H1 (cell line): ENCODE data around the gene THOC6. TPM values are rescaled to one million over a fixed set of nuclear protein-coding genes. Genes with fewer than 3 reads are reported as not detected.

Experiments used
- CTCF ChIA-PET: fragments of 300-600 bp; sonication (Branson Sonifier 250); formaldehyde crosslinking; loops from one replicate; lab custom pipeline; 2021; ENCODE audit not compliant: partially characterized antibody; lab: Charles Lee
- POLR2A ChIA-PET: fragments of 300-600 bp; sonication (Branson Sonifier 250); formaldehyde crosslinking; loops from one replicate; lab custom pipeline; 2021; ENCODE audit warnings: inconsistent platforms; ENCODE audit not compliant: partially characterized antibody; lab: Charles Lee
- DNase-seq, 2 experiments: peaks; one replicate each; pipeline versions ENCODE4 v3.0.0 to v3.0.0-alpha.2; 2010 to 2022; ENCODE audit warnings: low spot score in 2 of 2, low read depth in 1 of 2, mixed read lengths in 1 of 2
- FAIRE-seq: peaks from 2 replicates; lab custom pipeline; 2011; peaks lifted over from hg19 to GRCh38; lab: Jason Lieb, UNC
- H2AFZ ChIP-seq: 2 replicates; pipeline ENCODE4 v1.8.1; 2012; ENCODE audit warnings: low read length, inconsistent platforms
- H2AK5ac ChIP-seq: 2 replicates; pipeline ENCODE4 v1.6.1; 2013; ENCODE audit warnings: low read depth, low read length
- H2BK120ac ChIP-seq: replicated peaks from 2 replicates; pipeline ENCODE3; 2013; ENCODE audit warnings: low read depth, low read length, inconsistent platforms
- H2BK12ac ChIP-seq: 2 replicates; pipeline ENCODE4 v1.6.1; 2013; ENCODE audit warnings: low read depth, low read length
- H2BK15ac ChIP-seq: 2 replicates; pipeline ENCODE4 v1.6.1; 2013; ENCODE audit warnings: low read length
- H2BK20ac ChIP-seq: 2 replicates; pipeline ENCODE4 v1.6.1; 2013; ENCODE audit warnings: low read length
- H2BK5ac ChIP-seq: 2 replicates; pipeline ENCODE4 v1.6.1; 2013; ENCODE audit warnings: low read depth, low read length
- H3K14ac ChIP-seq: 2 replicates; pipeline ENCODE4 v1.6.1; 2013; ENCODE audit warnings: inconsistent platforms; ENCODE audit not compliant: insufficient read length
- H3K18ac ChIP-seq: 2 replicates; pipeline ENCODE4 v1.6.1; 2013; ENCODE audit warnings: low read length; ENCODE audit errors: extremely low read depth
- H3K23ac ChIP-seq: 2 replicates; pipeline ENCODE4 v1.6.1; 2013; ENCODE audit warnings: inconsistent platforms; ENCODE audit not compliant: insufficient read length
- H3K23me2 ChIP-seq: 2 replicates; pipeline ENCODE4 v1.6.1; 2013; ENCODE audit warnings: low read depth, low read length
- H3K27ac ChIP-seq: 2 replicates; pipeline ENCODE4 v1.6.1; 2011; ENCODE audit warnings: low read depth, low read length, inconsistent platforms
- H3K27me3 ChIP-seq, 4 experiments: replicated peaks in 1 of 4; 1 replicate in 1 of 4; 2 replicates in 3 of 4; pipeline versions ENCODE4 v1.6.1 to v1.8.1; 2011 to 2013; ENCODE audit warnings: low read length in 3 of 4, mild to moderate bottlenecking in 3 of 4, inconsistent platforms in 2 of 4, mixed read lengths in 2 of 4, moderate library complexity in 1 of 4; ENCODE audit not compliant: control insufficient read depth in 3 of 4, insufficient read depth in 3 of 4; ENCODE audit errors: extremely low read depth in 1 of 4
- H3K36me3 ChIP-seq, 4 experiments: 2 replicates each; pipeline versions ENCODE4 v1.6.1 to v1.8.1; 2011 to 2013; ENCODE audit warnings: mild to moderate bottlenecking in 4 of 4, low read length in 3 of 4, moderate library complexity in 2 of 4, control low read depth in 1 of 4, inconsistent platforms in 1 of 4; ENCODE audit not compliant: insufficient read depth in 4 of 4, control insufficient read depth in 2 of 4
- H3K4ac ChIP-seq: replicated peaks from 2 replicates; pipeline ENCODE3; 2013; ENCODE audit warnings: low read length, low read depth, mixed read lengths, inconsistent platforms; ENCODE audit not compliant: insufficient read length
- H3K4me1 ChIP-seq, 4 experiments: replicated peaks in 1 of 4; 1 replicate in 1 of 4; 2 replicates in 3 of 4; pipeline versions ENCODE4 v1.6.1 to v1.8.1; 2011 to 2013; ENCODE audit warnings: low read length in 3 of 4, inconsistent platforms in 2 of 4, mixed read lengths in 1 of 4; ENCODE audit not compliant: insufficient read depth in 4 of 4, control insufficient read depth in 3 of 4
- H3K4me2 ChIP-seq, 2 experiments: 2 replicates each; pipeline versions ENCODE4 v1.6.1 to v1.8.1; 2011 to 2013; ENCODE audit warnings: low read depth in 2 of 2, low read length in 2 of 2, control low read depth in 1 of 2, inconsistent platforms in 1 of 2, mild to moderate bottlenecking in 1 of 2; ENCODE audit not compliant: insufficient read depth in 1 of 2
- H3K4me3 ChIP-seq, 4 experiments: fragments of 200-600, 300-600 bp in 1 of 4; sonication (generic), shearing (Covaris generic), sonication (Bioruptor Twin) in 1 of 4; 2 replicates each; pipeline versions ENCODE4 v1.5.1 to v1.8.1; 2011 to 2016; ENCODE audit warnings: low read length in 4 of 4, low read depth in 3 of 4, control low read depth in 2 of 4, inconsistent platforms in 2 of 4, mild to moderate bottlenecking in 2 of 4, mixed read lengths in 1 of 4, moderate library complexity in 1 of 4; ENCODE audit not compliant: insufficient read depth in 2 of 4; ENCODE audit errors: extremely low read depth in 1 of 4
- H3K56ac ChIP-seq: replicated peaks from 2 replicates; pipeline ENCODE3; 2013; ENCODE audit warnings: low read depth, mild to moderate bottlenecking, mixed read lengths, low read length, inconsistent platforms; ENCODE audit not compliant: insufficient read length
- H3K79me1 ChIP-seq: 2 replicates; pipeline ENCODE4 v1.6.1; 2013; ENCODE audit warnings: low read depth, low read length, control low read depth
- H3K79me2 ChIP-seq, 2 experiments: 2 replicates each; pipeline versions ENCODE4 v1.6.1 to v1.8.1; 2012 to 2013; ENCODE audit warnings: low read length in 2 of 2, mild to moderate bottlenecking in 2 of 2, inconsistent platforms in 1 of 2; ENCODE audit not compliant: insufficient read depth in 2 of 2, control insufficient read depth in 1 of 2
- H3K9ac ChIP-seq, 4 experiments: replicated peaks in 1 of 4; 1 replicate in 1 of 4; 2 replicates in 3 of 4; pipeline versions ENCODE4 v1.6.1 to v1.8.1; 2011 to 2013; ENCODE audit warnings: low read depth in 3 of 4, low read length in 3 of 4, control low read depth in 2 of 4, mild to moderate bottlenecking in 2 of 4, moderate library complexity in 2 of 4, inconsistent platforms in 1 of 4; ENCODE audit errors: extremely low read depth in 1 of 4
- H3K9me3 ChIP-seq, 2 experiments: 2 replicates each; pipeline versions ENCODE4 v1.6.1 to v1.8.1; 2012 to 2013; ENCODE audit warnings: mild to moderate bottlenecking in 2 of 2, moderate library complexity in 2 of 2, control low read depth in 1 of 2, inconsistent platforms in 1 of 2, low read depth in 1 of 2, low read length in 1 of 2, mixed read lengths in 1 of 2; ENCODE audit not compliant: insufficient read depth in 2 of 2
- H4K20me1 ChIP-seq, 2 experiments: replicated peaks in 1 of 2; 2 replicates each; pipeline versions ENCODE3 to v1.8.1; 2011 to 2013; ENCODE audit warnings: inconsistent platforms in 2 of 2, low read length in 2 of 2, mild to moderate bottlenecking in 1 of 2; ENCODE audit not compliant: insufficient read depth in 2 of 2, control insufficient read depth in 1 of 2
- H4K5ac ChIP-seq: 2 replicates; pipeline ENCODE4 v1.6.1; 2013; ENCODE audit warnings: low read length, low read depth, mixed read lengths, inconsistent platforms; ENCODE audit not compliant: insufficient read length
- H4K8ac ChIP-seq: 2 replicates; pipeline ENCODE4 v1.8.0; 2013; ENCODE audit warnings: mild to moderate bottlenecking, moderate library complexity, low read length, inconsistent platforms; ENCODE audit not compliant: insufficient read depth; ENCODE audit errors: extremely low read depth
- H4K91ac ChIP-seq: replicated peaks from 2 replicates; pipeline ENCODE3; 2013; ENCODE audit warnings: low read length, mixed read lengths, inconsistent platforms; ENCODE audit not compliant: insufficient read length
- KDM1A ChIP-seq: fragments of 200-600, 300-600 bp; sonication (generic); IDR thresholded peaks from 2 replicates; pipeline ENCODE4 v1.7.1; 2016; ENCODE audit warnings: mild to moderate bottlenecking, low read length, borderline replicate concordance
- PHF8 ChIP-seq: fragments of 200-600 bp; sonication (generic); conservative IDR thresholded peaks from 2 replicates; pipeline ENCODE4 v1.7.1; 2012; ENCODE audit warnings: low read depth, mild to moderate bottlenecking, inconsistent platforms, low read length, moderate library complexity
- SAP30 ChIP-seq: fragments of 300-600 bp; sonication (generic); IDR thresholded peaks from 2 replicates; pipeline ENCODE4 v1.7.1; 2012; ENCODE audit warnings: low read length, moderate library complexity, mild to moderate bottlenecking, inconsistent platforms; ENCODE audit not compliant: insufficient read depth, insufficient replicate concordance
- SP1 ChIP-seq: IDR thresholded peaks from 2 replicates; pipeline ENCODE4 v1.6.1; 2011; ENCODE audit warnings: low read depth, low read length
- SP4 ChIP-seq: IDR thresholded peaks from 2 replicates; pipeline ENCODE4 v1.6.1; 2012; ENCODE audit warnings: low read length, inconsistent platforms
- TEAD4 ChIP-seq: IDR thresholded peaks from 2 replicates; pipeline ENCODE4 v1.6.1; 2012; ENCODE audit warnings: low read depth, low read length, inconsistent platforms, mixed read lengths
- WGBS, 2 experiments: shearing (Covaris generic) in 1 of 2; methylation state at CpG; one replicate each; pipeline versions ENCODE4 v1.1.6 to v1.1.7; 2013 to 2015; ENCODE audit warnings: low lambda C conversion rate in 2 of 2, mixed read lengths in 2 of 2, inconsistent platforms in 1 of 2, low coverage in 1 of 2, missing lambda C conversion rate in 1 of 2; ENCODE audit not compliant: insufficient replicate concordance in 2 of 2, insufficient coverage in 1 of 2, insufficient read length in 1 of 2; ENCODE audit errors: extremely low coverage in 1 of 2, missing lambda C conversion rate in 1 of 2; 5-methylcytosine and 5-hydroxymethylcytosine counted together
- polyA plus RNA-seq, 7 experiments: library from polyadenylated mRNA; depleted of rRNA in 3 of 7; stranded (reverse) in 5 of 7; unstranded in 2 of 7; fragments of >200 nt in 5 of 7; fragments of 200-250 nt in 2 of 7; gene quantifications; 1 replicate in 5 of 7; 2 replicates in 1 of 7; 4 replicates in 1 of 7; pipeline versions ENCODE4 v1.2.1 to v1.2.3, GENCODE V29; 2011 to 2013; ENCODE audit warnings: missing spikeins in 2 of 7, mixed read lengths in 2 of 7
- total RNA-seq: library from RNA; stranded (reverse); fragmentation: NEBNext Ultra II Directional; extraction: Animal tissue kit (Norgen Biotek cat#: 25700); gene quantifications from 2 replicates; pipeline ENCODE4 v1.2.1, GENCODE V29; 2021

THOC6 gene
- total and polyA plus RNA-seq, 2 of the 8 experiments (the other 6 are each of a cell fraction or from before 2014, with no cell fraction given), result 78.5 to 111 TPM

DNA sequence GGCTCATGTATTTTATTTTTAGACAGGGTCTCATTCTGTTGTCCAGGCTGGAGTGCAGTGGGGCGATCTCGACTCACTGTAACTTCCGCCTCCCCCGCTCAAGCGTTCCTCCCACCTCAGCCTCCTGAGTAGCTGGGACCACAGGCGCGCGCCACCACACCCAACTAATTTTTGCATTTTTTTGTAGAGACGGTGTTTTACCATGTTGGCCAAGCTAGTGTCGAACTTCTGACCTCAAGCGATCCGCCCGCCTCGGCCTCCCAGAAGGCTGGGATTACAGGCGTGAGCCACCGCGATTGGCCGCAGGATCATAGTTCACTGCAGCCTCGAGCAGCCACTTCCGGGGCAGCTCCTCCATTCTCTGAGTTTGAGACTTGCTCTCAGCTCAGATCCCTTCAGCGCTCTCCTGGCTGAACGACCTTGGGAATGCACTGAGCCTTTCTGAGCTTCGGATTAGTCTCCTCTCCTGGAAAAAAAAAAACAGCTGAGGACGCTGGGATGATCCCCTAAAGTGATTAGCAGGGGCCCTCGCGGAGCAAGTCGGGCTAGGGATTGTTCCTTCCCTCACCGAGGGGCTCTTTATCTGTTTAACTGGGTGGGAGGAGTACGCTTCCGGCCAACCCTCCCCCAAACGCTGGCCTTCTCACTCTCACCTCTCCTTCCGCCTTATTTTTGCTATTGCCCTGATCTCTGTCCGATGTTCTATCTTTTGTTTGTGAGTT is 42.5 kb upstream of the THOC6 start:
- no peak for DNase-seq
- H3K23ac ChIP-seq, result no peak overlapping the region

More for the DNA sequence above, 42.5 kb upstream of the THOC6 start:
- H3K23me2 ChIP-seq, result peaks cover 12% of the 10 kb centered on the region; the same call in 1 of the 2 replicates
- H4K91ac ChIP-seq, result peak overlapping the region; percentile 95
- peaks cover 0 to 11% (median 4%) of the 10 kb centered on the region in 4 experiments; a peak in 5 of 8 replicates for H3K36me3 ChIP-seq
- peak overlapping the region; percentile 17; the same call in 1 of the 2 replicates for H2BK20ac ChIP-seq
- 47% methylated on average over 33 of the region's 33 CpGs; no CpG with 5 or more reads in 1 of the 2 experiments for WGBS, 2 experiments
- H2BK5ac ChIP-seq, result peak overlapping the region; percentile 97
- 0 out of 2 replicates have a peak overlapping the region, but pooled peaks have one; percentile 28 for H3K27ac ChIP-seq
- H3K9ac ChIP-seq, result no peak overlapping the region; a peak in 2 of 7 replicates
- POLR2A ChIA-PET, result interaction anchor here (0.6 to 25.4 kb wide), 13 partner anchors 9 to 118 kb away, joined by 3 to 455 read pairs (median 11); partner anchors contain the start of genes CLDN6, HCFC1R1, KREMEN2 and PAQR4
- H3K79me1 ChIP-seq, result peaks cover 6% of the 10 kb centered on the region
- H3K18ac ChIP-seq, result peak overlapping the region; percentile 66
- peak overlapping the region; percentile 86 for H2BK12ac ChIP-seq
- peak overlapping the region; percentile 78 for H4K5ac ChIP-seq
- peak overlapping the region; percentile 83 for H3K4ac ChIP-seq
- no peak for FAIRE-seq
- peak overlapping the region; percentile 38 to 93 for H3K4me2 ChIP-seq
- no peak overlapping the region for H2AFZ ChIP-seq
- no peak overlapping the region for H3K14ac ChIP-seq
- TF ChIP-seq SP1 (peak; percentile 31; the same call in 1 of the 2 replicates), PHF8 (0 out of 2 replicates have a peak, but pooled peaks have one; percentile 25), KDM1A (no peak), SP4 (no peak; the same call in 1 of the 2 replicates), TEAD4 (no peak), SAP30 (no peak)
- TF ChIP-seq, all 59 proteins: peak for 2
- Histone ChIP-seq H2BK120ac (peak overlapping the region; percentile 68), H3K79me2 (peaks cover 0 to 8% of the 10 kb centered on the region in 2 experiments; a peak in 2 of 4 replicates), H2AK5ac (peak overlapping the region; percentile 68; the same call in 1 of the 2 replicates), H3K9me3 (no peaks in the 10 kb centered on the region), H4K20me1 (peaks cover 10 to 16% of the 10 kb centered on the region in 2 experiments), H3K4me1 (peaks cover 3 to 23% (median 14%) of the 10 kb centered on the region in 4 experiments), H2BK15ac (peak overlapping the region; percentile 92; the same call in 1 of the 2 replicates), H3K27me3 (no peaks in the 10 kb centered on the region; a peak in 1 of 7 replicates), H3K4me3 (peak overlapping the region; percentile 7 to 78 (median 38); a peak in 5 of 8 replicates), H3K56ac (peak overlapping the region; percentile 54), H4K8ac (peak overlapping the region; percentile 98)
- CTCF ChIA-PET, result interaction anchor here (0.7 to 3.7 kb wide), 12 partner anchors 10 to 214 kb away, joined by 3 to 27 read pairs (median 6); partner anchors contain the start of genes CLDN6 and PAQR4
